ENCODE data around the gene BTNL2. TPM values are rescaled to one million over a fixed set of nuclear protein-coding genes. Genes with fewer than 3 reads are reported as not detected.
A peak's percentile ranks its signal among the peaks of the same experiment; 100 is the strongest.

BTNL2 gene
- total RNA-seq, 1 experiment from 2014 or later, result not detected

DNA sequence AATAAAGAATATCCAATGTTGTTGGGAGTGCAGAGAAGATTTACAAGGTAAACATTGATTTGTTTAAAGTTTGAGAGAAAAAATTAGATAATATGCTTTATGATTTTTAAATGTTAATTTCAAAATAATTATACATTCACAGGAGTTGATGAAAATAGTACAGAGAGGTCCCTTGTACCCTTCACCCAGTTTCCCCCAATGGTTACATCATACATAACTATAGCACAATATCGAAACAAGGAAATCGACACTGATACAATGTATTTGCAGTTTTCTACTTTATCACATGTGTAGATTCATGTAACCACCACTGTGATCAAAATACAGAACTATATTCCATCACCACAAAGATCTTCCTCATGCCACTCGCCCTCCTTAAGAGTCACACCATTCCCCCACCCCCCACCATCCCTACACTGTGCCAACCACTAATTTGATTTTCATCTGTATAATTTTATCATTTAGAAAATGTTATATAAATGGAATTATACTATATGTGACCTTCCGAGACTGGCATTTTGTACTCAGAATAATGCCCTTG lies 21.0 kb upstream of the BTNL2 start:
- no peak for DNase-seq
- Histone ChIP-seq H3K4me3 (no peak overlapping the region), H3K9me3 (no peaks in the 10 kb centered on the region), H3K27me3 (peaks cover 7% of the 10 kb centered on the region), H3K36me3 (no peaks in the 10 kb centered on the region)

DNA sequence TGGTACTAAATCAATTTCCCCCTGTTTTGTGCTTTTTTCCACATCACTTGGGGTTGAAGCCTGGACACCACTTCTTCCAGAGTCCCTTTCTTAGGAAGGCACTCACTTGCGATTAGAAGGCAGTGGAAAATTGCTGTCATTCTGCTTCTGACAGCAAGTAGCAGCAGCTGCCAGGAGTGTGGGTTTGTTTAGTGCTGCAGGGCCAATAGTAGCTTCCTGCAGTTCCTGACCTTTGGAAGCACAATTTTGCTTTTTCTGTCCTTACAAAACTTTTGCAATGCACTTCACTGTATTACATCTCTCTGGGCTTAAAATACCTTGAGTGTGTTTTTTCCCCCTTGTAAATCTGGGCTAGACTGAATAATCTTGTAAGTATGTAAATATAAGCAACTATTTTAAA lies 20.2 kb upstream of the BTNL2 start:
- peaks cover 1% of the 10 kb centered on the region; the same call in 1 of the 2 replicates for H3K27me3 ChIP-seq

DNA sequence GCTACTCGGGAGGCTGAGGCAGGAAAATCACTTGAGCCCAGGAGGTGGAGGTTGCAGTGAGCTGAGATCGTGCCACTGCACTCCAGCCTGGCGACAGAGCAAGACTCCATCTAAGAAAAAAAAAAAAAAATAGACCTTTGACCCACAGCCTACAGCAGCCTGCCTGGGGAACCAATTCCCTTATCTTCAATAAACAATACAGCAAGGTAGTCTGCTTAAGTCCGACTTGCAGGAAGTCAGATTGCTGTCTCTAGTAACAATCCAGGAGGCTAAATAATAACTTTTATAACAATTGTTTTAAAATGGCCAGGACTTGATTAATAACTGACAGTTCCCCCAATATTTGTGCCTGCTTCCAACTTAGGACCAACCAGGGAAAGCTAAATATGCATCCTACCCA lies 19.4 kb upstream of the BTNL2 start:
- Histone ChIP-seq H3K4me3 (no peak overlapping the region), H3K9me3 (no peaks in the 10 kb centered on the region), H3K36me3 (no peaks in the 10 kb centered on the region), H3K27me3 (no peaks in the 10 kb centered on the region; the same call in 1 of the 2 replicates)
- no peak for DNase-seq

More for the DNA sequence above, 20.2 kb upstream of the BTNL2 start:
- DNase-seq, result no peak
- H3K9me3 ChIP-seq, result no peaks in the 10 kb centered on the region
- no peak overlapping the region for H3K4me3 ChIP-seq
- no peaks in the 10 kb centered on the region for H3K36me3 ChIP-seq

DNA sequence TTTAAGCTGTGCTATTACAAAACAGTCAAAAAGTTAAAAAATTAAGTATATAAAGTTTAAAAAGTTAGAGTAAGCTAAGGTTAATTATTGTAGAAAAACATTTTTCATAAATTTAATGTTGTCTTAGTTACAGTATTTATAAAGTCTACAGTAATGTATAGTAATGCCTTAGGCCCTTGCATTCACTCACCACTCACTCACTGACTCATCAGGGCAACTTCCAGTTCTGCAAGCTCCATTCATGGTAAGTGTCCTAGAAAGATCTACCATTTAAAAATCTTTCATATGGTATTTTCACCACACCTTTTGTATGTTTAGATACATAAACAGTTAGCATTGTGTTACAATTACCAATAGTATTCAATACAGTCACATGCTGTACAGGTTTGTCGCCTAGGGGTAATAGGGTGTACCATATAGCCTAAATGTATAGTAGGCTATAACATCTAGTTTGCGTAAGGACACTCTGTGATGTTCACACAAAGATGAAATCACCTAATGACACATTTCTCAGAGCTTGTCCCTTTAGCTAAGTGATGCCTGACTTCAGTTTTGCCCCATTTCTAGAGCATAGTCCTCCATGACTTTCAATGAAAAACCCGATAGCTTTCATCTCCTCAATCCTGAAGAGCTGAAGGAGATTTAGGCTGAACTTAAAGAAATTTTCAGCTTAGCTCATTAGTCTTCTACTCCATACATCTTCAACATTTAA lies 17.8 kb upstream of the BTNL2 start:
- Histone ChIP-seq H3K27me3 (peaks cover 6% of the 10 kb centered on the region), H3K4me3 (no peak overlapping the region), H3K9me3 (no peaks in the 10 kb centered on the region), H3K36me3 (no peaks in the 10 kb centered on the region)
- DNase-seq, result peak; percentile 7

DNA sequence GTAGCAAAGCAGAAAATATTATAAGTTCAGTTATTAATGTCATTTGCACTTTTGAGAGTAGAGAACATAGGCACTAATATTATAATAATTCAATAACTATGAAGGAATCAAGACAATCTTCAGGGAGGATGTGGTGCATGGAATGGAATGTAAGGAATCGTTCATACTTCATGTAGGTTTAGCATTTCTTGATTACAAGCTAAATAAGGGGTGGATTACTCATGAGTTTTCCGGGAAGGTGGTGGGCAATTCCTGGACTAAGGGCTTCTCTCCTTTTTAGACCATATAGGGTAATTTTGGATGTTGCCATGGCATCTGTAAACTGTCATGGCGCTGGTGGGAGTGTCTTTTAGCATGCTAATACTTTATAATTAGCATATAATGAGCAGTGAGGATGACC lies 9.1 kb upstream of the BTNL2 start:
- H3K36me3 ChIP-seq, result no peaks in the 10 kb centered on the region
- no peak for DNase-seq
- H3K9me3 ChIP-seq, result no peaks in the 10 kb centered on the region
- H3K27me3 ChIP-seq, result peaks cover 28% of the 10 kb centered on the region
- H3K4me3 ChIP-seq, result no peak overlapping the region

DNA sequence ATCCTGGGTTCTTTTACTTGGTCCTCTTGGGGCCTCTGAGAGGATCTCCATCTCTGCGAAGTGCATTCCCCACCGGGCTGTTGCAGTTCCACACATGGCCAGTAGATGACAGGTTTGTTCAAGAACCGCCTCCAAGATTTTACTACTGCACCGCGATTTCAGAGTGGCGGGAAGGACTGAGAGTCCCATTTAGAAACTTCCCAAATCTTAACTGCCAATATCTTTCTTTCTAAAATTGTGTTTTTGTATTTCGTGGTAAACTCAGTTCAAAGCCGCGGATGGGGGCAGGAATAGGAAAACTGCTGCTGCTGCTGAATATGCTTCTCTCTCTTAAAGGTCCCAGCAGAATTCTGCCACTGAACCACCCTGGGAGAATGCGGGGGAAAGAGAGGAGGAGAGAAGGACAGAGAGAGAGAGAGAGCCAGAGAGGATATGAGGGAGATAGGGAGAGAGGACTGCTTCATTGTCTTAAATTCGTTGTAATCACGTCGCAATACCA lies 8.6 kb upstream of the BTNL2 start:
- Histone ChIP-seq H3K9me3 (no peaks in the 10 kb centered on the region), H3K4me3 (peak overlapping the region; percentile 15), H3K27me3 (peaks cover 28% of the 10 kb centered on the region), H3K36me3 (no peaks in the 10 kb centered on the region)
- peak; percentile 41 for DNase-seq

DNA sequence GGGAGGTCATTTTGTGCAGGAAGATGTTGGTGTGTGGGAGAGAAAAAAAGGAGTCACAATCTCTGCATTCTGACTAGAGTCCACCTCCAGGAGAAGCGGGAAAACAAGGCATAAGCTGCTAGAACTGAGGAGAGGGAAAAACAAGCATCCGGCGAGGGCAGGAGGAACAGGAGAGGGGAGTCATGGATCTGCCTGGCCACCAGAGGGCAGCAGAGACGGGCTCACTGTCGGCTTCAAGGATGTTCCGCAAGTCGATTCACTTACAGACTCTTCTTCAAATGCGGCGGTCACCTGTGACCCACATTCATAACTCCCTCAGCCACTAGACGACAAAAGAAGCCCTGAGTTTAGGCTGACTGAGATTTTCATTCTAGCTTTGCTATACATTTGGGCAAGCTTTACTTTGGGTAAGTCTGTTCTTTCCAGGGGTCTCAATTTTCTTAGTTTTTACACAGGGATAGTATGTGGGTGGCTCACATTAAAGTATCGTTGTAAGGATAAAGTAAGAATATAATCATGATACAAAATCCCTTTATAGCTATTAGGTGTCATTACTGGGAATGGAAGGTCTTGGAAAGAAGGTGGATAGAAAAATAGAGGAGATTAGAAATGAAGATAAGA lies 6.6 kb upstream of the BTNL2 start:
- peaks cover 21% of the 10 kb centered on the region for H3K27me3 ChIP-seq
- H3K4me3 ChIP-seq, result no peak overlapping the region
- H3K9me3 ChIP-seq, result no peaks in the 10 kb centered on the region
- DNase-seq, result peak; percentile 45
- no peaks in the 10 kb centered on the region for H3K36me3 ChIP-seq

DNA sequence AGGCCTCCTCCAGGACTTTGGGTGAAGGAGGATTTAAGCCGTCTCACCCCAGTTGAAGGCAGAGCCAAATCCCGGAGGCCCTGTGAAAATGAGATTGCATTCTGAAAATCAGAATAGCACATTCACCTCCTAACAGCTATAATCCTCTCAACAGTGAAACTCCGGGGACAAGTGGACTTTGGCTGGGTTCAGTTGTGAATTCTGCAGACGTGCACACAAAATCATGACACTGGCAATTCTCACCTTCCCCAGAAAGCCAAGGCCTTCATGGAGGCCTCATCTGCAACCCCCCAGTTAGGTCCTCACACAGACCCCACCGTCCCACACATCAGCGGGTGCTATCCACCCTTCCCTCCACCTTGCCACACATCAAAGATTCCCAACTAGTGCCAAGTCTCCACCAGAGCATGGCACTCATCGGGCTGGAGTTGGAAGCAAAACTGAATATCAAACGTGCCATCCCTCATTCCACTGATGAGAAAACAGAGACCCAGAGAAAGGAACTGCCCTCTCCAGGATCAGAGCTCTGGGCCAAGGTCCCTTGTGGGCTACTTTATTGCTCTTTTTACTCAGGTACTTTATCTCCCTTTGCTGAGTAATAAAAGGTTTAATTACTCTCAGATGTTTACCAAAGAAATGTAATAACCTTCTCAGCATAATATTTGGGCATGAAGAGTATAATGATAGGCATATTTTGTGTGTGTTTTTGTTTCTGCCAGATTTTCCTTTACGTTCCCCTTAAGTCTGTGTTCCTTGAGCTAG lies 4.8 kb upstream of the BTNL2 start:
- Histone ChIP-seq H3K27me3 (peaks cover 13% of the 10 kb centered on the region), H3K9me3 (no peaks in the 10 kb centered on the region), H3K36me3 (no peaks in the 10 kb centered on the region), H3K4me3 (no peak overlapping the region)
- no peak for DNase-seq

DNA sequence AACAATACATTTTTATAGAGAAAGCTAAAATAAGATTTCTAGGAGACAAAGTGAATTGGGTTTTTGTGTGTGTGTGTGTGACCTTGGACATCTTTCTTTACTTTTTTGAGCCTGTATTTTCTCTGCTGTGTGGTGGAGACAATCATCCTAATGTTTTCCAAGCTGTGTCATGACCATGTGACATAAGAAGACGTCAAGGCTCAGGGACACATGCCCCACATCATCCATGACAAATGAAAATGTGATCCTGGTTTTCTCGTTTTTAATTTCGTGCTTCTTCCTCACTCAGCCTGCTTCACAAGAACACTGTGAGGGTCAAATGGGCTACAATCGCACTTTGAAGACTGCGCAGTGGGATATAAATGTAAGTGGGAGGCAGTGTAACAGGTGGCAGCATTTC lies 3.9 kb upstream of the BTNL2 start:
- Histone ChIP-seq H3K9me3 (no peaks in the 10 kb centered on the region), H3K36me3 (no peaks in the 10 kb centered on the region), H3K27me3 (peaks cover 7% of the 10 kb centered on the region), H3K4me3 (no peak overlapping the region)
- DNase-seq, result no peak

DNA sequence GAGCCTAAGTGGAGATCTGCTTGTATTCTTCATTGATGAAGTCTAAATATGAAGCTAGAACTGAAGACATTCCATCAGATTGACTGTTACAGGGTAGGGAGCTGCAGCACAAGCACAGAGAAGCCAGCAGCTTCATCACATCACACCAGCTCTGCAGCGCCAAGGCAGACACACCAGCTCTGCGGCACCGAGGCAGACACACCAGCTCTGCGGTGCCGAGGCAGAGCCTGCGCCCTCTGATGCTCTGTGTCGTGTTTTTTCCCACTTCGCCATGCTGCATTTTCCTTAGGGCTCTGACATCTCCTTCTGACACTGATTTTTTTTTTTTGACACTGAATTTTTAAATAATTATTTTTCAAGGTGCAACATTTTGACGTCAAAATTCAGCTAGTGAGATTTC lies 784 bp downstream of the BTNL2 start:
- Histone ChIP-seq H3K27me3 (peaks cover 6% of the 10 kb centered on the region; the same call in 1 of the 2 replicates), H3K36me3 (no peaks in the 10 kb centered on the region)

DNA sequence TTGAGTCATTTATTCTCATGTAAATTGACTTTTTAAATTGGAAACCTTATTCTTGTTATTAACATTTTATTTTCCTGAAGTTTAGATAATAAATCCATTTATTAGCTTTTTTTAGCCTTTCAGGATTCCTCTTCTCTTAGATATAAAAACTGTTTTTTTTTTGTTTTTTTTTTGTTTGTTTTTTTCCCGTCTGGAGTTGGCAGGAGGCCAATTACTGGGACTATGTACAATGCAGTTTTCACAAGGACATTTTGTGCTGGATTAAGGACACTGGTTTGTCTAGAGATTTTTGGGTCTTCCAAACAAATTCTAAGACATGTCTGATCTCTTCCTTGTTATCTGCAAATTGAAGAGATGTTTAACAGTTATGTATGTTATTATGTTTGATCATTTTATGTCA lies 1.3 kb downstream of the BTNL2 start:
- H3K4me3 ChIP-seq, result no peak overlapping the region
- DNase-seq, result no peak
- no peaks in the 10 kb centered on the region for H3K9me3 ChIP-seq
- no peaks in the 10 kb centered on the region for H3K36me3 ChIP-seq
- peaks cover 6% of the 10 kb centered on the region; the same call in 1 of the 2 replicates for H3K27me3 ChIP-seq

More for the DNA sequence above, 784 bp downstream of the BTNL2 start:
- DNase-seq, result no peak
- H3K4me3 ChIP-seq, result no peak overlapping the region
- no peaks in the 10 kb centered on the region for H3K9me3 ChIP-seq

DNA sequence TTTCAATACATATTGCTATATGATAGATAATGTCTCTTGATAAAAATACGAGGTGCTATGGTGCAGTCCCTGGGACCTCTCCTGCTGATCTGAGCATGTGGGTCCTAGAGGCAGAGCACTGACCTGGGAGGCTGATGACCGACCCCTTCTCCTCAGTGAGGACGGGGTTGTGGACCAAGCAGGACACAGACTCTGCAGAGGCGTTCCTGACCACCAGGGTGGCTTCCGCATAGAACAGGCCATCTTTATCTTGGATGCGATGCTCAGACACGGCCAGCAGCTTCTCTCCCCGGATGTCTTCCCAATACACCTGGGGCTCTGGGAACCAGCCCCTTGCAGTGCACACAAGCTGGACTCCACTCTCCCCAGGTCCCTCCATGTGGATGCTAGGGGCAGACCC lies 4.2 kb downstream of the BTNL2 start:
- no peaks in the 10 kb centered on the region for H3K36me3 ChIP-seq
- peaks cover 6% of the 10 kb centered on the region; the same call in 1 of the 2 replicates for H3K27me3 ChIP-seq
- DNase-seq, result no peak
- no peaks in the 10 kb centered on the region for H3K9me3 ChIP-seq
- H3K4me3 ChIP-seq, result no peak overlapping the region

DNA sequence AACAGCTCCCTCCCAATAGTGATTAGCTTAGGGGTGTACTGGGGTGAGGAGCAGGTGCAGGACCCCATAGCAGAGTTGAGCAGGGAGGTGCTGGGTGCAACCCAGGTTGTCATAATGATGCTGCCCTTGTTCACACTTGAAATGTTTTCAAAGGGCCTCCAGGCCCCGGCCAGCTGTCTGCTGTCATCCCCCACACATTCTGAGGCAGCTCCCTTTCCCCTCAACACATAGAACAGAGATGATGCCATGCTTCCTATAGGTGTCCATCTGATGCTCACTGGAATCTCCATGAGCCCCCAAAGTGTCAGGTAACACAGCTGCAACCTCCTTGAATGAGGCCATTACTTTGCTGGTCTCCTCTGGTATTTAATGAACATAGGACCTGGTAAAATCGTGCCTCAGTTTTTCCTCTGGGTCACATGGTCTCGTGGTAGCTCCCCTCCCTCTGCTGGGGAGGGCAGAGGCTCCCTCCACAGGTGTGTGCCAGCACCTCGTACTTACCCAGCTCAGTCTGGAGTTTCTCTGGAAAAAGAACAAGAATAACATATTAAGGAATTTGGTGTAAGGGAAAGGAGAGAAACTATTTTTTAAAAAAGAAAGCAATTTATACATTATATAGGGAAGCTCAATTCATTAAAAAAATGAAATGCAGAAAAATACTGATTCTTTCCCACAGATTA lies 5.6 kb downstream of the BTNL2 start:
- no peaks in the 10 kb centered on the region for H3K9me3 ChIP-seq
- no peak overlapping the region for H3K4me3 ChIP-seq
- DNase-seq, result no peak
- H3K27me3 ChIP-seq, result peaks cover 6% of the 10 kb centered on the region; the same call in 1 of the 2 replicates
- no peaks in the 10 kb centered on the region for H3K36me3 ChIP-seq

DNA sequence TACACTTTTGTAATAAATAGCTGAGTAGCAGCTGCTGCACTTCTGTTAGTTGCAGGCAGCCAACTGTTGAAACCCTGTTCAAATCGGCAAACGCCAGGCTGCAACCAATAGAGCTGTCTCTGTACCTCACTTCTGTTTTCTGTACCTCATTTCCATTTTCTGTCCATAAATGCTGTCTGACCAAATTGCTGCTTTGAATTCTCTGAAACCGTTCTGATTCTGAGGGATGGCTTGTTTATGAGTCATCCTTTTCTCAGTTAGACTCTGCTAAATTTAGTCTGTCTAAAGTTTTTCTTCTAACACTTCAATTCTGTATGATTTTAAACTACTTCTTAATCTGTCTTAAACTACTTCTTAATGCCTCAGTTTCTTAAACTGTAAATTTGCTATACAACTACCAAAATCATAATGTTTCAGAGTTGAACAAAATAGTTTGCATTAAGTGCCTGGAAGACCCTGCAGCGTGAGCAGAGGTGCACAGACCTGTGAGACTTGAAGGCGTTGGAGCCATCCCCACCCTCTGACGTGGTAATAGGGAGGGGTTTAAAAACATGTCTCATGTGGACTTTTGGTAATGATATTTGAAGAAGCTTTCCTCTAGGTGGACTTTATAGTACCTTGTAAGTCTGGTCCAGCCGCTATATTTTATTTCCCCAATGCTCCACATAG lies 9.6 kb downstream of the BTNL2 start:
- Histone ChIP-seq H3K27me3 (no peaks in the 10 kb centered on the region), H3K9me3 (no peaks in the 10 kb centered on the region), H3K4me3 (no peak overlapping the region), H3K36me3 (no peaks in the 10 kb centered on the region)
- DNase-seq, result no peak

DNA sequence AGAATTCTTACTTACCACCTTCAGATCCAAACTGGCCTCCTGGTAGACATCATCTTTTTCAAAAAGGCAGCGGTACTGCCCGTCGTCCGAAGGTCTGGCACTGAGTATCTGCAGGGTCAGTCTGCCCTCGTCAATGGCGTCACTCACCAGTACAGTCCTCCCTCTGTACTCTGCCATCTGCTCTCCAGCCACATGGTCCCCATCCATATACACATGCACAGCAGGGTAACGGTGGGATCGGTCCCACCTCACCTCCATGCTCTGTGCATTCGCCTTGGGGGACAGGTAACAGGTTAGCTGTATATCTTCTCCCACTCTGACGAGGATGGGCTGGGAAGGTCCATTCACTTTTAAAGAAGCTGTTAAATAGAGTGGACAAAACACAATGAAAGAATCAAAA lies 11.0 kb downstream of the BTNL2 start:
- no peaks in the 10 kb centered on the region for H3K9me3 ChIP-seq
- H3K27me3 ChIP-seq, result no peaks in the 10 kb centered on the region
- DNase-seq, result no peak
- H3K36me3 ChIP-seq, result no peaks in the 10 kb centered on the region
- no peak overlapping the region for H3K4me3 ChIP-seq
